Muscle of back (tissue), 11 donors: ENCODE results near the gene ADCY1. TPM values are rescaled to one million over a fixed set of nuclear protein-coding genes. Genes with fewer than 3 reads are reported as not detected.
A peak's percentile ranks its signal among the peaks of the same experiment; 100 is the strongest.
"Not testable (repeated sequence)": the region's sequence is repeated elsewhere in the genome, so short reads cannot be mapped to it uniquely, and the experiment has no call there.

ENCODE experiments used
- DNase-seq, 3 donors: peaks; one replicate each; pipeline versions ENCODE4 v3.0.0 to v3.0.0-alpha.2; 2013
- polyA plus RNA-seq, 10 donors: library from polyadenylated mRNA; unstranded; fragments of 120-200 nt; gene quantifications; one replicate each; pipeline ENCODE4 v1.2.1, GENCODE V29; 2013; ENCODE audit not compliant: insufficient read length in 10 of 10

The ADCY1 gene
- polyA plus RNA-seq, 10 donors, result 10.6 to 19.7 (median 14.7) TPM

DNA sequence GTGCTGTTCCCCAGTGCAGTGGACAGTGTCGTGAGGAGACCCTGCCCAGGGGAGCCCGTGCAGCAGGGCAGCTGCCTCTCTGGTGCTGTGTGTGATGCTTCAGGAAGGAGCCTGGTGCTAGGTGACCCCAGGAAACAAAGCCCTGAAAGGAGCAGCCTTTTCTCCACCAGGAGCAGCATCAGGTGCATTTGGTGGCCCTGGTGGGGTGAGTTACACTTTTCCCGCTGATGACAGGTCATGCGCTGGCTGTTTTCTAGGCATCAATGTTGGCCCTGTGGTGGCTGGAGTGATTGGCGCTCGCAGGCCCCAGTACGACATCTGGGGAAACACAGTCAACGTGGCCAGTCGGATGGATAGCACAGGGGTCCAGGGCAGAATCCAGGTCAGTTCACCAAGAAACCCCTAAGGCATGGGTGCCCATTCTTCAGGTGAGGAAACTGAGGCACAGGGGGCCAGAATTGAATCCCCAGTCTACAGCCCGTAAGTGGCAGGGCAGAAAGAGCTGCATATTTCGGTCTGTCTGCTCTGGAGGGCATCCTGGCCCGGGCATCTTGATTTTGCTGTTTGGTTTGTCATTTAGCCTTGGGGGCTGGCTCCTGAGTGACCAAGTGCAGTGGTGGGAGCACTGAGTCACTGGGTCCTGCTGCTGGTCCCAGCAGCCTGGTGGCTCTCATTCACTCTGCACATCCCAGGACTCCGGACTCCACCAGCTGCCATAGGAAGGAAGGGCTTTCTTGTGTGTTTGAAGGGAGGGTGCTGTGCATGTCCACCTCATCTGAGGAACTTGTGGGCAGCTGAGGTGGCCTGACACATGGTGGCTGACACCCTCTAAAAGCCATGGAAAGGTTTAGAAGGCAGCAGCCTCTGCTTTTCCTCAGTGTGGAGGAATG is 136.3 kb downstream of the ADCY1 start:
- DNase-seq, result no peak

DNA sequence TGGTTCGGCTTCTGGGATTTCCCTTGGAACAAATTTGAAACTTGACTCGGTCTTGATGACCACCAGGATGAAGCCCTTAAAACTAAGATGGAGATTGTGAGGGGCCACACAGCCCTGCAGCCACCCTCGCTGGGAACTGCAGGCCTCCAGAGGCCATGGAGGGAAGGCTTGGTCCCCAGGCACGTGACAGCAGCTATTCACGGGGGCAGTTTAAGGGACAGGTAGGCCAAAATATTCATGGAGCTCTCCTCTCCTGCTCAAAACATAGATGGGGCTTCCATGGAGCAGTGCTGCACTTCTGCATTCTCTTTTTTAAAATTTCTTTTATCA is 137.0 kb downstream of the ADCY1 start:
- DNase-seq, result no peak

DNA sequence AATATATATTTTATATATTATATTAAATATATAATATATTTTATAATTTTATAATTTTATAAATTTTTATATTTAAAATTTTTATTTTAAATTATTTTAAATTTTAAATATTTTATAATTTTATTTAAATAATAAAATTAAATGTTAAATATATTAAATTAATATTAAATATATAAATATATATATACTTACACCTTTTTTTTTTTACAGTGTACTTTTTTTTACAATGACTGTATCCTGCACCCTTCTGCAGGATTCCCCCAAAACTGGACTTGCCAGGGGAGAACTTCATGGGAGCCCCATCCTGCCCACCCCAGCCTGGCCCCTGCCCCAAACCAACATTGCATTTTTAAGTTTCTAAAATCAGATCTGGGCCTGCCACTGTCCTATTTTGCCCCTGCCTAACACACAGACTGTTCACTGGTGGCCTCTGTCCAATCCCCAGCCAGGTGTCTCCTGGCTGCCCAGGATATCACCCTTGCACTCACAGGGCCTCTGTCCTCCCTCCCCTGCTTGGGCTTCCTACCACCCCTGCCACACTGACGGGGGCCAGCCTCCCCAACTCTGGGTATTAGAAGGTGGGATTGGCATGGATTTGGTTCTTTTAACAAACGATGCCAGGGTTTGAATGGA is 138.0 kb downstream of the ADCY1 start:
- no peak for DNase-seq

GRCh38 chr7:45712872-45713668 is 138.9 kb downstream of the ADCY1 start:
- no peak for DNase-seq

- no peak for DNase-seq
Observed at GRCh38 chr7:45713669-45714520, 139.7 kb downstream of the ADCY1 start.

- DNase-seq, result no peak
Observed at GRCh38 chr7:45714521-45714820, 140.3 kb downstream of the ADCY1 start.

- no peak for DNase-seq
Observed at GRCh38 chr7:45715471-45716352, 141.5 kb downstream of the ADCY1 start.

GRCh38 chr7:45716380-45717203 is 142.4 kb downstream of the ADCY1 start:
- no peak for DNase-seq

- no peak for DNase-seq
Observed at GRCh38 chr7:45717537-45718235, 143.5 kb downstream of the ADCY1 start.

- DNase-seq, result no peak
Observed at GRCh38 chr7:45718464-45719330, 144.5 kb downstream of the ADCY1 start.

DNA sequence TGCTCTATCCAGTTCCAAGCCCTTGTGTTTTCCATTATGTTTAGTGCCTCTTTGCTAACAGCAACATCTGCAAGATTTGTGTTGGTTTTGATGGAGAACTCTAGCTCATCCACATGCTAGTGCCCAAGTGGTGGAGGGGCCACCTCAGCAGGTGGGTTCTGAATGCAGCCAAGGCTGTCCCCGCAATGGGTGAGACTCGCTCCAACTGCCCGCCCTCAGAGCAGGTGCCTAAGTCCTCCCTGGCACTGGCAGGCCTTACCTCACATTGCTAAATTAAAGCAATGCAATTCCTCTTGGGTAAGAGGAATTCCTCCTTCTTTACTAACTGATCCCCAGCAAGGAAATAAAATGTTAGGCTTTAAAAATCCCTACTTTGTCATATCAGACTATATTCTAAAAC is 146.8 kb downstream of the ADCY1 start:
- no peak for DNase-seq

- DNase-seq, result no peak
Observed at GRCh38 chr7:45721686-45722598, 147.8 kb downstream of the ADCY1 start.

GRCh38 chr7:45725231-45725630 is 151.1 kb downstream of the ADCY1 start:
- not testable (repeated sequence) for DNase-seq

- DNase-seq, result no peak
Observed at GRCh38 chr7:45726883-45727282, 152.7 kb downstream of the ADCY1 start.

- DNase-seq, result peak; percentile 36 to 56 (median 39)
Observed at GRCh38 chr7:45731692-45732443, 157.7 kb downstream of the ADCY1 start.

GRCh38 chr7:45738920-45739319 is 164.8 kb downstream of the ADCY1 start:
- DNase-seq, result not testable (repeated sequence)
